Measurements from ENCODE around the gene ZNF521.

ZNF521 gene

GRCh38 chr18:25250474-25250851, 101.5 kb downstream of the ZNF521 start:
- DNase-seq (ENCODE audit: low spot score), result no peak

- DNase-seq (ENCODE audit: low spot score), result no peak
Measured at GRCh38 chr18:25248755-25249154, 103.2 kb downstream of the ZNF521 start.

GRCh38 chr18:25247725-25248124, 104.2 kb downstream of the ZNF521 start:
- DNase-seq (ENCODE audit: low spot score), result no peak

GRCh38 chr18:25244924-25245698, 106.9 kb downstream of the ZNF521 start:
- no peak for DNase-seq (ENCODE audit: low spot score)

GRCh38 chr18:25244170-25244569, 107.8 kb downstream of the ZNF521 start:
- no peak for DNase-seq (ENCODE audit: low spot score)

- no peak for DNase-seq (ENCODE audit: low spot score)
Measured at GRCh38 chr18:25243754-25244153, 108.2 kb downstream of the ZNF521 start.

GRCh38 chr18:25243257-25243656, 108.7 kb downstream of the ZNF521 start:
- no peak for DNase-seq (ENCODE audit: low spot score)

- DNase-seq (ENCODE audit: low spot score), result no peak
Measured at GRCh38 chr18:25240420-25240770, 111.6 kb downstream of the ZNF521 start.

GRCh38 chr18:25239581-25240419, 112.2 kb downstream of the ZNF521 start:
- DNase-seq (ENCODE audit: low spot score), result no peak

- no peak for DNase-seq (ENCODE audit: low spot score)
Measured at GRCh38 chr18:25239151-25239550, 112.8 kb downstream of the ZNF521 start.

- DNase-seq (ENCODE audit: low spot score), result no peak
Measured at GRCh38 chr18:25237571-25238267, 114.2 kb downstream of the ZNF521 start.

- no peak for DNase-seq (ENCODE audit: low spot score)
Measured at GRCh38 chr18:25236736-25237135, 115.2 kb downstream of the ZNF521 start.

- no peak for DNase-seq (ENCODE audit: low spot score)
Measured at GRCh38 chr18:25235401-25236042, 116.4 kb downstream of the ZNF521 start.

GRCh38 chr18:25234740-25235345, 117.1 kb downstream of the ZNF521 start:
- no peak for DNase-seq (ENCODE audit: low spot score)

GRCh38 chr18:25234322-25234639, 117.7 kb downstream of the ZNF521 start:
- DNase-seq (ENCODE audit: low spot score), result no peak

GRCh38 chr18:25233528-25234321, 118.2 kb downstream of the ZNF521 start:
- DNase-seq (ENCODE audit: low spot score), result no peak

- no peak for DNase-seq (ENCODE audit: low spot score)
Measured at GRCh38 chr18:25231327-25231691, 120.7 kb downstream of the ZNF521 start.

- DNase-seq (ENCODE audit: low spot score), result no peak
Measured at GRCh38 chr18:25230658-25231326, 121.2 kb downstream of the ZNF521 start.

GRCh38 chr18:25229920-25230319, 122.0 kb downstream of the ZNF521 start:
- DNase-seq (ENCODE audit: low spot score), result no peak

GRCh38 chr18:25229081-25229480, 122.9 kb downstream of the ZNF521 start:
- DNase-seq (ENCODE audit: low spot score), result no peak

- DNase-seq (ENCODE audit: low spot score), result no peak
Measured at GRCh38 chr18:25228410-25228809, 123.6 kb downstream of the ZNF521 start.
